Forelimb muscle (tissue), 1 donor: Measurements from ENCODE around the gene TM4SF20. TPM values are rescaled to one million over a fixed set of nuclear protein-coding genes. Genes with fewer than 3 reads are reported as not detected.

Source experiments
- DNase-seq: peaks from one replicate; pipeline ENCODE4 v3.0.0-alpha.2; 2013; ENCODE audit warnings: low read depth
- polyA plus RNA-seq: library from polyadenylated mRNA; unstranded; fragments of 120-200 nt; gene quantifications from one replicate; pipeline ENCODE4 v1.2.1, GENCODE V29; 2013; ENCODE audit not compliant: insufficient read length

TM4SF20 gene
- polyA plus RNA-seq, 1 donor = 0.06 TPM

DNA sequence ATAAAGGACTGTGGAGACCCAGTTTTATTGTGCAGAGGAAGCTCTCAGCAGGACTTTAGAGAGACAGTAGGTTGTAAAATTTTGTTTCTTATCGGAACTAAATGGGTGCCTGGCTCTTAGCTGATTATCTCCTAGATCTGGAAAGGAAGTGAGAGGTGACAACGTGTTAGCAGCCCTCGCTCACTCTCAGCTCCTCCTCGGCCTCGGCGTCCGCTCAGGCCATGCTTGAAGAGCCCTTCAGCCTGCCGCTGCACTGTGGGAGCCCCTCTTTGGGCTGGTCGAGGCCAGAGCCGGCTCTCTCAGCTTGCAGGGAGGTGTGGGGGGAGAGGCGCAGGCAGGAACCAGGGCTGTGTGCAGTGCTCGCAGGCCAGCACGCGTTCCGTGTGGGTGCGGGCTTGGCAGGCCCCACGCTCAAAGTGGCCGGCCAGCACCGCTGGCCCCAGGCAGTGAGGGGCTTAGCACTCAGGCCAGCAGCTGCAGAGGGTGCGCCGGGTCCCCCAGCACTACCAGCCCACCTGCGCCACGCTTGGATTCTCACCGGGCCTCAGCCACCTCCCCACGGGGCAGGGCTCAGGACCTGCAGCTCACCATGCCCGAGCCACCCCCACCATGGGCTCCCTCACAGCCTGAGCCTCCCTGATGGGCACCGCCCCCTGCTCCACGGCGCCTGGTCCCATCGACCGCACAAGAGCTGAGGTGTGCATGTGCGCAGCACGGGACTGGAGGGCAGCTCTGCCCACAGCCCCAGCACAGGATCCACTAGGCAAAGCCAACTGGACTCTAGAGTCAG lies 58.6 kb downstream of the TM4SF20 start:
- no peak for DNase-seq

- no peak for DNase-seq
These were observed 61.3 kb downstream of the TM4SF20 start for GRCh38 chr2:227317834-227318233.

DNA sequence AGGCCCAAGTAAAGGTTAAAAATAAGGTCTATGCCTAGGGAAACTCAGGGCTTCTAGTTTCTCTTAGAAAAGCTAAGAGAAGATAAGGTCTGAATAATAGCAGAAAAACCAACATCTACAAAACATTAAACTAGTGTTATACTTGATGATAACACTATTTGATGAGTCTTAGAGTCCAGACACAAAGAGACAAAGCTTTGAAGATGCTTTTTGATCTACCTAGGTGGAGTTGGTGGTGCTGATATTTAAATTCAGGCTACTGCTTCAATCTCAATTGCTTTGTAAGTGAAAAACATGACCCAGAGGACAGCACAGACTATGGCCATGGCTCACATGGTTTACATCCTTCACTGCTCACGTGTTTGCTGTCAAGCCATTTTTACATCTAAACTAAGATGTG lies 65.8 kb downstream of the TM4SF20 start:
- DNase-seq = no peak

DNA sequence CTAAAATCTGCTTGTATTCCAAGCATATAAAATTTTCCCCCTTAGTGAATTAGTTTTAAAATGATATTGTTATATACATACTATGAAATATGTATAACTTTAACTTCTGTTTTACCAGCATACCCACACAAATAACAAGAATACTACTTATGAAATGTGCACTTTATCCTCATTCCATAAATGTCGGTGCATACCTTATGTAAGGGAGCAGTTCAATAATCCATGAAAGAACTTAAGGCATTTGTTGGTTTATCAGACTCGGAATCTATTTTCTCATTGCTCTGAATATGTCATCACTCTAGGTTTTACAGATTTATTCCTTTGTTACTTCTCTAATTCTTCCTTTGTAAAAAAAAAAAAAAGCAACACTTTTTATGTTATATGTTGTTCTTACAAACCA lies 66.5 kb downstream of the TM4SF20 start:
- DNase-seq = no peak

Other genes starting within 250 kb of the TM4SF20 start
- gene COL4A4, start 215.1 kb downstream of the TM4SF20 start, polyA plus RNA-seq = 0.09 TPM
- 0.16 TPM for gene COL4A3, start 214.7 kb downstream of the TM4SF20 start, polyA plus RNA-seq
- 68.1 TPM for gene MFF, start 54.1 kb downstream of the TM4SF20 start, polyA plus RNA-seq
- gene SCYGR1, start 8.6 kb upstream of the TM4SF20 start, polyA plus RNA-seq = not detected
- 47.8 TPM for gene AGFG1, start 92.8 kb upstream of the TM4SF20 start, polyA plus RNA-seq
- not detected for gene SCYGR2, start 219.6 kb upstream of the TM4SF20 start, polyA plus RNA-seq
- gene SCYGR3, start 235.5 kb upstream of the TM4SF20 start, polyA plus RNA-seq = not detected
- gene SCYGR4, start 238.2 kb upstream of the TM4SF20 start, polyA plus RNA-seq = not detected